HG03175 (cell line): ENCODE measurements around the gene INSIG2.
A peak's percentile ranks its signal among the peaks of the same experiment; 100 is the strongest.

Experiments
- ATAC-seq: cut with Tn5 transposase; IDR thresholded peaks from one replicate; pipeline ENCODE4 v1.9.1; 2021; ENCODE audit warnings: mild to moderate bottlenecking, moderate library complexity; ENCODE audit not compliant: unreplicated experiment

Gene INSIG2

DNA sequence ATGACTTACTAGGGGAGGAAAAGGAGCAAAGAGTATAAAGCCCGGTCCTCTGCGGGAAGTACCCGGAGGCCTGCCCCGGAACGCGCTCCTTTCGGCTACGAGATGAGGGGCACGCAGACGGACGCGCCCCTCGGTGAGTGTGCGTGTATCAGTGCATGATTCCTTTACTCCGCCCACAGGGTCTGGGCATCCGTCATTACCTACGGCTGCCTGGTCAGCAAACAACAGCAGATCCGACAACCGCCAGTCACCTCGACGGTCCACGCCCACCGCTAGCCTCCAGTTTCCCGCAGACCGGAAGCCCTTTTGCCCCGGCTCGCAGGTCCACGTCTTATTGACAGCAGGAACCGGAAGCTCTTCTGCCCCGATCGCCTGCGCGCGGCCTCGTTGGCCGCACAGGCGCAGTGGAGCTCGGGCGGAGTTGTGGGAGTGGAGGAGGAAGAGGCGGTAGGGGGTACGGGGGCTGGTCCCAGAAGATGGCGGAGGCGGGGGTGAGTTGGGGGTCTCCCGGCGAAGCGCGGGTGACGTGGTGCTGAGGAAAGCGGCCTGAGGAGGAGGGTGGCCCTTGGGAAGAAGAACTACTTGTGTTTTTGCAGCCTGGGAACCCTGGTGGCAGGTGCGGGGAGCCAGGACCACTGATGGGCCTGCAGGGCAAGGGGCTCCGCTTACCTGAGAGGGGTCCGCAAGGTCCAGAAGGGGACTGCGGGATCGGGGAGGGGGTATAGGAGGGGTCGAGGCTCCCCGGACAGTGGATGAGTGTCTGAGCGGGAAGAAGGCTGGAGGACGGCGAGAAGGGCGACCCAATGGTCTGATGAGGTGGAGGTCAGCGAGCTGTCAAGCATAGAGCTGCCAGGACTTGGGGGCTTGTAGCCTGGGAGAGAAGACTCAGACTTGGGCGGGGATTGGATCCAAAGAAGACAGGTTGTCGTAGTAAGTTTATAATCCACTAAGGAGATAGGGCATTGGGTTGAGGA, at the start of gene INSIG2:
Gene INSIG2, plus strand, starts transcription at position 421 of the 974 bp plus-strand sequence. CDS start 8,086 bp downstream, outside the sequence.
- peak; percentile 97 for ATAC-seq

DNA sequence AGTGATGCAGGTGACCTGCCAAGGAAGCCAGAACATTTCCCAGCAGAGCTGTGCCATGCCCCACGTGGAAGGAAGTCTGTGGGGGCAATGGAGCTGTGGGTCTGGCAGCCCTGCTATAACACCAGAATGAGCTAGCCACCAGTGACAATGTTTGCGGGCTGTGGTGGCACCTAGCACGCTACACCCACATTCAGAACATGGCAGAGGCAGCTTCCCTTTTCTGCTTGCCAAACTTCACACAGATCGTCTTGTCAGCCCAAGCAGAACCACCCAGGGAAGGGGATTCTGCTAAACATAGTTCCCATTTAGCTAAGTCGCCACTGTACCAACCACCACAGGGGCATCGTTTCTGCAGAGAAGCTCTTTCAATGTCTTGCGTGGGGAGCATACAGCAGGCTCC, 47.4 kb upstream of the INSIG2 start:
- no peak for ATAC-seq

GRCh38 chr2:118044103-118044716, 44.1 kb upstream of the INSIG2 start:
- no peak for ATAC-seq

- ATAC-seq, result no peak
Measured at GRCh38 chr2:118044854-118045253, 43.4 kb upstream of the INSIG2 start.

GRCh38 chr2:118045286-118045685, 43.0 kb upstream of the INSIG2 start:
- no peak for ATAC-seq

- ATAC-seq, result no peak
Measured at GRCh38 chr2:118046634-118047210, 41.5 kb upstream of the INSIG2 start.

DNA sequence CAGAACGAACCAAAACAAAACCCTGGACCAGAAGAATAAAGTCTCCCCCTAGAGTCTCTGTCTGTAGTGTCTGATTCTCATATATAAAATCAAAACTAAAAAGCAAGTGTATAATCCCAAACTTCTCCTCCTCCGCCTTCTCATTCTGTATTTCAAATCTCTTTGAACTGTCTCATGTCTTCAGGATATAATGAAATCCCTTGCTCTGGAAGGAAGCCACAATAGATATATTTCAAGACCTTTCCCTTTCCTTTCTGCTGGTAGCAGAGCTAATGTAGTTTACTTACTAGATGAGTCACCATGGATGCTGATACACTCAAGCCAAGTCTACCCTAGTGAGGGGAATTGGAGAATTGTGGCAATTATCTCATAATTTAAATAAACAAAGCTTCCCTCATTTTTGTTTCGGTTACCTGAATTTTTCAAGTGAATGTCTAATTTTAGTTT, 40.9 kb upstream of the INSIG2 start:
- no peak for ATAC-seq

DNA sequence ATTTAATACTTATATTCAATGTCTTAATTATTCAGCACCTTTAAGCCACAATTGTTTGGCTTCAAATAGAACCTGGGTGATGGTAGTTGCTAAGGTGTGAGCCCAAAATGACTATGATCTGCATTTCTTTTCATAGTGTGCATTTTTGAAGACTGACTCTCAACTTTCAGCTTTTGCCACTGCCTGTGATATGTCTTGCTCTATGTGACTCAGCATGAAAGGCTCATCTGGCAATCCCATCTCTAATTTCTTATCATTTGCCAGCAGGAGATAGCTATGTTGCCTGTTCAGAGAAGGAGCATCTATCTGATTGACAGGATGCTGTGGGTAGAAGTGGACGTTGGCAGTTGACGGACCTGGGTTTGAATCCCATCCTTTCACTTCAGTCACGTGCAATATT, 39.9 kb upstream of the INSIG2 start:
- no peak for ATAC-seq

GRCh38 chr2:118049140-118049815, 39.0 kb upstream of the INSIG2 start:
- peak; percentile 13 for ATAC-seq

DNA sequence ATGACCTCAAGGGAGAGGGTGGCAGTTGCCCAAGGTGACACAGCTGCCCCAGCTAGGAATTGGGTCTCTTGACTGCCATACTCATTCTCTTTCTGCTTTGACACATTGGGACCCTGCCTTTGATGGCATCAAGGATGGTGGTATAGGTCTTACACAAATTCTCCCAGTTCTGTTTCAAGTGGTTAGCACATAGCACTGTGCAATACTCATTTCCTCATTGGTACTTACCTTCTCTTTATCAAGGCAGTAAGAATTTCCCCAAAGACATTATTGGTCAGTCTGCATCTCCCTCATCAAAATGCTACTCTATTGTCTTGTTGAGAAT, 38.5 kb upstream of the INSIG2 start:
- ATAC-seq, result peak; percentile 74

- ATAC-seq, result no peak
Measured at GRCh38 chr2:118050386-118050785, 37.9 kb upstream of the INSIG2 start.

DNA sequence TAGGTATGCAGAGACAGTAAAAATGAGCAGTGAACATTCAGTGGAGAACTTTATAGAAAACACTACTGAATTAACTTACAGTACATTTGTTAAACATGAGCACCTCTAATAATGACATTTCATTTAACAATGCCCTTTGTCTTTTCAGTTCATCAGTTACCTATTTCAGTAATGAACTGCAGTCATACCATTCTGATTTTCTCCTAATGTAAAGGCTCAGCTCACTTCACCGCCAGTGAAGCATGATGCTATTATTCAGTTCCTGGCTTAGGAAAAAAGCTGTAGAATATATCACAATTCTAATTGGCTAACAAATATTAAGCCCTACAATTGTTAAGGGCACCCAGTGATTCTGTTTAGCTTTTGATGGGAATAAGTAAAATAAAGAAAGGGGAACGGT, 37.3 kb upstream of the INSIG2 start:
- ATAC-seq, result no peak

GRCh38 chr2:118051826-118052358, 36.4 kb upstream of the INSIG2 start:
- no peak for ATAC-seq

- ATAC-seq, result no peak
Measured at GRCh38 chr2:118052474-118052873, 35.8 kb upstream of the INSIG2 start.

- ATAC-seq, result no peak
Measured at GRCh38 chr2:118053681-118054080, 34.6 kb upstream of the INSIG2 start.

- no peak for ATAC-seq
Measured at GRCh38 chr2:118054213-118055008, 33.9 kb upstream of the INSIG2 start.

- ATAC-seq, result peak; percentile 85
Measured at GRCh38 chr2:118055512-118056164, 32.6 kb upstream of the INSIG2 start.

DNA sequence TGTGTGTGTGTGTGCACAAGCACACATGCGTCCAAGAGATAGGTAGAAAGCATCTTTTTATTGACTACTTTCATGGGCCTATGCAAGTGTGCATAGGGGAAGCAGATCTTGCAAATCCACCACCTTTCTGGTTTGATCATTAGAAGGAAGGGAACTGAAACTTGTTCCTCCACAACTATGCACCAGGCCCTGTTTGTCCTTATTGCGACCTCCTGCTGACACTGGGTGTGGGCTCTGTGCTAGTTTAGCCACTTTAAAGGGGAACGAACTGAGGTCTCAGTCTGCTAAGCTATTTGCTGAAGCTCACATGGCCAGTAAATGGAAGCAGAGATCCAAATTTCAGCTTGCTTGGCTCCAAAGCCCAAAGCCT, 32.1 kb upstream of the INSIG2 start:
- ATAC-seq, result peak; percentile 87

- no peak for ATAC-seq
Measured at GRCh38 chr2:118056801-118057200, 31.5 kb upstream of the INSIG2 start.

- no peak for ATAC-seq
Measured at GRCh38 chr2:118058951-118059350, 29.3 kb upstream of the INSIG2 start.
